KBM-7 (cell line): Measurements from ENCODE around the gene PIK3C2G.
"Not testable (repeated sequence)": the region's sequence is repeated elsewhere in the genome, so short reads cannot be mapped to it uniquely, and the experiment has no call there.

Source experiments
- DNase-seq: peaks from one replicate; pipeline ENCODE4 v3.0.0-alpha.2; 2015
- in situ Hi-C: fragments of 300-500 bp; cut with MboI; formaldehyde crosslinking; loops from 2 replicates; pipeline ENCODE4 v1.14.3; 2020; ENCODE audit warnings: low sequenced_read_pairs, low pct_unique_long_range_greater_than_20kb, mixed read lengths

Gene PIK3C2G

GRCh38 chr12:18653465-18653864, 392.1 kb downstream of the PIK3C2G start:
- no peak for DNase-seq

DNA sequence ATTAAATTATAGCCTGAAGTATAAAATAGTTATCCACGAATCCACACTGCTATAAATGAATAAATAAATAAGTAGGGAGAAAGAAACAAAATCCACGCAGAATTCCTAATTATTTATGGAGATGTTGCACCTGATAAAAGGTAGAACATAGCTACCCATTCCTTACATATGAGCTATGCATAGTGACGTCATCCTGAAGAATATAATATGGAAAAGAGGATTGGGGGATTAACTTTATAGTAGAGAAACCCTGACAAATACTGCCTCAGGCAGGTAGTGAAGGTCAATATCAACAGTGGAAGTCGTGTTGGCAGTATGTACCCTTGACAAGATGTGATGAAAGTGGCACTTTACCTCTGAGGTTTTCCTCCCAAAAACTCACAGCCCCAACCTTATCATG, 394.0 kb downstream of the PIK3C2G start:
- in situ Hi-C loops: no loop called here

More at GRCh38 chr12:18653465-18653864, 392.1 kb downstream of the PIK3C2G start:
- in situ Hi-C loops: no loop called here

GRCh38 chr12:18658179-18658578, 396.9 kb downstream of the PIK3C2G start:
- DNase-seq: no peak
- in situ Hi-C loops: no loop called here

More for the DNA sequence above, 394.0 kb downstream of the PIK3C2G start:
- no peak for DNase-seq

GRCh38 chr12:18658829-18659228, 397.5 kb downstream of the PIK3C2G start:
- DNase-seq: no peak
- in situ Hi-C loops: no loop called here

DNA sequence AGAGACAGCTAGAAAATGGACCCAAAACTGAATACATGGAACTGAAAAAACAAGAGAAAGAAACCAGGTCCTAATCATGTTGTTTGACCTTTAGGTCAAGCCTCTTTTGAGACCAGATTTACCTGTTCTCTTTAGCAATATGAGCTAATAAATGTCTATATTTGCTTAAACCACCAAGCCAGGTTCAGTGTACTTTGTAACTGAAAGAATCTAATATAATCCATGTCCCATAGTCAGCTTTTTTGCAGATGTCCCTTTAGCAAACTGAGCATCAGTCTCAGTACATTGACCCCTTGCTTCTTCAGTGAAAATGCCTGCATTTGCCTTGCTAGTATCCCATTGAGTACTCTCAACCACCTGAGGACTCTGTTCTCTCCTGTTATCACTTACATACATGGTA, 414.8 kb downstream of the PIK3C2G start:
- in situ Hi-C loops: no loop called here

DNA sequence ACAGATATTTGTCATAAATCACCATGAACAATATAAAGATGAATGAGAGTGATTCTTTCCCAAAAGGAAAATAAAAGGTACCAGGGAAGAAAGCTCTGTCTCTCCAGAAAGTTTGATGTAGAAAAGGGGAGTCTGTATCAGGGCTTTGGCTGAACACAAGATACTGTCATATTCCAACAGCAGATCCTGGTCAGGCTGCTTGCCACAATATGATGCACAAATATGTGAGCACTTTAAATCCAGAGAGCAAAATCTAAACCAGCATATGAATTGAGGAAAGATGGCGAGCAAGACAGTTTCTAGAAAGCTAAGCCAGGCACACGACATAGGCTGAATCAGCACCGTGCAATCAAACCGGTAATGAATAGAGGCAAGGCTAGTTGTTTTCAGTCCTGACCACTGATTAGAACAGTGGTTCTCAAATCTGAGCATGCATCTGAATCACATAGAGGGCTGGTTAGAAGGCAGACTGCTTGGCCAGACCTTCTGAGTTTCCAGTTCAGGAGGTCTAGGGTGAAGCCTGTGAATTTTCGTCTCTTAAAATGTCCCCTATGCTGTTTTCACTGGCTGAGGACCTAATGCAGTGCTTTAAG, 415.8 kb downstream of the PIK3C2G start:
- in situ Hi-C loops: no loop called here
- DNase-seq: no peak

More for the DNA sequence above, 414.8 kb downstream of the PIK3C2G start:
- no peak for DNase-seq

DNA sequence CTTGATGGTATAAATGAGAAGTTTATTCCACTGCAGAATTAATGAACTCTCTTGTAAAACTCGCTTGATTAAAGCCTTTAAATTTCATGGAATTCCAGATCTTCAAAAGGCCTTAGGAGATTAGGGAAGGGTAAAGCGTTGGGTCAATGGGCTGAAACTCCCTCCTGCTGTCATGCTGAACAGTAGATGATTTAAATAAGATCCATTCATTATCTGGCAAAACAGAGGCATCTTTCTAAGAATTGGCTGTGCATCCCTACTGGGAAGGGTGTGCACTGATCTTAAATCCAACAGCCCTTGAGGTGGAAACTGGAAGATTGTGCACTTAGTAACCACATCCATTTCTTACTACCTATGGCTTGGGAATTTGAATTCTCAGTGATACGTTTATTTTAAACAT, 420.5 kb downstream of the PIK3C2G start:
- in situ Hi-C loops: no loop called here
- DNase-seq: no peak

- peak; percentile 3 for DNase-seq
- in situ Hi-C loops: no loop called here
Observed at GRCh38 chr12:18683327-18684013, 422.2 kb downstream of the PIK3C2G start.

- in situ Hi-C loops: no loop called here
- DNase-seq: no peak
Observed at GRCh38 chr12:18684430-18684829, 423.1 kb downstream of the PIK3C2G start.

DNA sequence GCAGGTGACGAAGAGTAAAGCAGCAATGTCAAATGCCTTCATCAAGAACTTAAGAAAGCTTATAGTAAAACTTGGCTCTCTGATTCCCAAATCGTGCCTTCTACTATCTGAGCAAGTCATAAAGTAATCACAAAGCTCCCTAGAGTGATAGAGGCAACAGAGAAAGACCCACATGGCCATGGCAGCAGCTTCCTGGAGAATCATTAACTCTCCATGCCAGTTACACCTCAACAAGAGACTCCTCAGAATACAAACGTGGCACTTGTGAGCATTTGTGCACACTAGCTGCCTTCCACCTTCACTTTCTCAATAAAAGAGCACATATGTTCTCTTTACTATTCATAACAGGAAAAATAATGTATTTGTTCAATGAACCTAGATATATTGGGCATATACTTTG, 428.5 kb downstream of the PIK3C2G start:
- in situ Hi-C loops: no loop called here
- DNase-seq: no peak

GRCh38 chr12:18690653-18691052, 429.3 kb downstream of the PIK3C2G start:
- no peak for DNase-seq
- in situ Hi-C loops: no loop called here

DNA sequence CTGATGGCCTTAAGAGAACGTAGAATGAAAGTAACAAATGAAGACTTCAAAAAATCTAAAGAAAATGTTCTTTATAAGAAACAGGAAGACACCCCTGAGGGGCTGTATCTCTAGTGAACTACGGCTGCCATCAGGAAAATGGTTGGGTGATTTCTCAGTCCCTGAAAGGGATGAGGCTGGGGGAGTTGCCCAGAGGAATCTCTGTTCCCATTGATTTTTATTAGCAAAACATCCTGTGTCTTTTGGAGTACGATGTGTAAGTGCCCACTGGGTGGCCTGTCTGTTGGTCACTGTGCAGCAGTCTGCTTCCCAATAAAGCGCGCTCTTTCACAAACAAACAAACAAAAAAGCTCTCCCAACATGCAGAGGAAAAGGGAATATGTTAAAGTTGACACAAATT, 432.7 kb downstream of the PIK3C2G start:
- in situ Hi-C loops, DNase-seq: not testable (repeated sequence)

DNA sequence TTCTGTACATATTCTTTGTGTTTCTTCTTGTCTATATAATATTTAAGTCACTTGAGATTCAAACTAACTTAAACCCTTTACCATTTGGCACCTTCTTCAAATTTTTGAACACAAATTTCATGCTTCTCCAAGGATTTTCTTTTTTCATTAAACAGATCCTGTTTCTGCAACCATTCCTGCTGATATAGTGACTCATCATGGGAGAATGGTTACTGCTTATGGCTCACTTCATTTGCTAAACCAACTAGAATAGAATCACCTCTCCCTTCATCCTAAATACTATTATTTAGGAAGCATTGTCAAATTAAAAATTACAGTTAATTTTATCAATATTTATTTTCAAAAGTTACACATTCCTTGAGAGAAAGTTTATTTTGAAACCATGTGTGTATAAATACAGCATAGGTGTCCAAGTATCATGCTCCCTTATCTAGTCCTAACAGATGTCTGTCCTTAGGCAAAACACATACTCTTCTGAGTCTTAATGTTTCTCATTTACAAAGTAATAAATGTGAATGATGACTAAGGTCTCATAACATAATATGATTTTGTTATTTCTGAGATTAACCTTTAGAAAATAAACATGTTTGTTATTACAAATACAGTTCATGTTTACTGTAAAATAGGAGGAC, 435.8 kb downstream of the PIK3C2G start:
- DNase-seq: no peak
- in situ Hi-C loops: no loop called here
